ENCODE results near the gene ZNF439.
"Not testable (repeated sequence)": the region's sequence is repeated elsewhere in the genome, so short reads cannot be mapped to it uniquely, and the experiment has no call there.

The ZNF439 gene

DNA sequence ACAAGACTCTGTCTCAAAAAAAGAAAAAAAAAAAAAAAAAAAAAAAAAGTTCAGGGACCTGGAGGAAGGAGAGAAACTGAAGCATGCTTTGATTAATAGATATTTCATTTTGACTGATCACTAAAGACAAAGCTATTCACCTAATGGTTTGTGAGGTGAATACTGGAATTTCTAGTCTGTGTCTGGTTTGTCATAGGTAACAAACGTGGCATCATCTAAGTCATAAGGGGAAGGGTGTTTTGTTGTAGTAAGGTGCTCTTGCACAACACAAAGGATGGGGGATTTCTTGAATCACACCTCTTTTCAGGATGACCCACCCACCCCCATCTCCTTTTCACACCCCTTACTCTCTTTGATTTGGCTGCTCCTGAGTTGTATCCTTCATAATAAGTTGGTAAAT, 25.2 kb downstream of the ZNF439 start:
- TF ChIP-seq, protein P1, sequence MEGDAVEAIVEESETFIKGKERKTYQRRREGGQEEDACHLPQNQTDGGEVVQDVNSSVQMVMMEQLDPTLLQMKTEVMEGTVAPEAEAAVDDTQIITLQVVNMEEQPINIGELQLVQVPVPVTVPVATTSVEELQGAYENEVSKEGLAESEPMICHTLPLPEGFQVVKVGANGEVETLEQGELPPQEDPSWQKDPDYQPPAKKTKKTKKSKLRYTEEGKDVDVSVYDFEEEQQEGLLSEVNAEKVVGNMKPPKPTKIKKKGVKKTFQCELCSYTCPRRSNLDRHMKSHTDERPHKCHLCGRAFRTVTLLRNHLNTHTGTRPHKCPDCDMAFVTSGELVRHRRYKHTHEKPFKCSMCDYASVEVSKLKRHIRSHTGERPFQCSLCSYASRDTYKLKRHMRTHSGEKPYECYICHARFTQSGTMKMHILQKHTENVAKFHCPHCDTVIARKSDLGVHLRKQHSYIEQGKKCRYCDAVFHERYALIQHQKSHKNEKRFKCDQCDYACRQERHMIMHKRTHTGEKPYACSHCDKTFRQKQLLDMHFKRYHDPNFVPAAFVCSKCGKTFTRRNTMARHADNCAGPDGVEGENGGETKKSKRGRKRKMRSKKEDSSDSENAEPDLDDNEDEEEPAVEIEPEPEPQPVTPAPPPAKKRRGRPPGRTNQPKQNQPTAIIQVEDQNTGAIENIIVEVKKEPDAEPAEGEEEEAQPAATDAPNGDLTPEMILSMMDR (IDR thresholded peaks at IDR 0.05; ENCODE audit: control extremely low read depth, extremely low read depth, low read depth, missing control alignments), result no peak
- ChIA-PET POLR2A (no interaction called here), CTCF (no interaction called here)
- DNase-seq (ENCODE audit: extremely low spot score), result no peak

DNA sequence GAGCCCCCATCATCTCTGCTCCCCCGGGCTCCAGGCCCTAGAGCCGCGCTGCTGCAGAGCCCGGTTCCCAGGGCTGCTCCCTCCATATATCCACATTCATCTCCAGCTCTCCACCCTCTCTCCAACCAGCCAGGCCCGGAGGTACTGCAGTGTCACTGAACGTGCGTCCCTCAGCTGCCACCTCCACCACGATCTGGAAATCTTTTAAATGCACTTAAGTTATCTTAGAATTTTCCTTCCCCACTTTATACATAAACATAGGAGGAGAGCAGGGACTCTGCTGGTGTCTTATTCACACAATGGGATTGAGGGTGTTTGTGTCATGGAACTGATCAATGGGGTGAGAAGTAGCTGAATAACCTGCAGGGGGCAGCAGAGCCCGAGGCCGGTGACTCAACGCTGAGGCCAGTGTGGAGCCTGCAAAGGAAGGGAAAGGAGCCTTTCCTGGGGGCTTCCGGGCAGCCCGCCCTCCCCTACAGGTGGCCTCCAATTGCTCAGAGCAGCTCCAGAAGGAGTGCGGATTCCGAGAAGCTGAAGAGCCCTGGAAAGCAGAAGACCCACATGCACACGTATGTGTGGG, 31.3 kb downstream of the ZNF439 start:
- POLR2A ChIA-PET; DNase-seq (ENCODE audit: extremely low spot score): not testable (repeated sequence)
- CTCF ChIA-PET, result interaction anchor here (0.7 to 1.7 kb wide), 4 partner anchors 12 to 211 kb away, joined by 3 to 4 read pairs (median 4); no protein-coding TSS in a partner anchor

DNA sequence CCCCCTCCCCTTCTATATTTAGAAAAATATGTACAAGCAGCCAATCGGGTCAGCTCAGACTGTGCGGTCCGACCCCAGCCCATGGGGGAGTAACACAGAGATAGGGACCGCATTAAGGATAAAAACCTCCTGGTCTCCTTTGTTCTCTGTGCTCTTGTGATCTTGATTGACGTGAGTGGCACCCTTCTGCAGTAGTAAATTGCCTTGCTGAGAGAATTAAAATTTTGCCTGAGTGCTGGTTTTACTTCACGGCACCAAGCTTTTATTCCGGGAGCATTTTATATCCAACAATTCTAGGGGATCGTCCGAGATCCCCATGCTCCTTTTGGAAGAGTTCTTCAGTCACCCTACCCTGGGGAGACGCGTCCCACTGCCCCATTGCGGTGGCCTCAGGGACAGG, 32.1 kb downstream of the ZNF439 start:
- ChIA-PET CTCF (interaction anchor here (0.7 to 1.8 kb wide), 5 partner anchors 11 to 210 kb away, joined by 3 to 6 read pairs (median 4); partner anchors contain the start of gene ZNF491), POLR2A (no interaction called here)
- TF ChIP-seq, protein P1 (IDR thresholded peaks at IDR 0.05; ENCODE audit: control extremely low read depth, extremely low read depth, low read depth, missing control alignments), result no peak
- DNase-seq (ENCODE audit: extremely low spot score), result no peak

DNA sequence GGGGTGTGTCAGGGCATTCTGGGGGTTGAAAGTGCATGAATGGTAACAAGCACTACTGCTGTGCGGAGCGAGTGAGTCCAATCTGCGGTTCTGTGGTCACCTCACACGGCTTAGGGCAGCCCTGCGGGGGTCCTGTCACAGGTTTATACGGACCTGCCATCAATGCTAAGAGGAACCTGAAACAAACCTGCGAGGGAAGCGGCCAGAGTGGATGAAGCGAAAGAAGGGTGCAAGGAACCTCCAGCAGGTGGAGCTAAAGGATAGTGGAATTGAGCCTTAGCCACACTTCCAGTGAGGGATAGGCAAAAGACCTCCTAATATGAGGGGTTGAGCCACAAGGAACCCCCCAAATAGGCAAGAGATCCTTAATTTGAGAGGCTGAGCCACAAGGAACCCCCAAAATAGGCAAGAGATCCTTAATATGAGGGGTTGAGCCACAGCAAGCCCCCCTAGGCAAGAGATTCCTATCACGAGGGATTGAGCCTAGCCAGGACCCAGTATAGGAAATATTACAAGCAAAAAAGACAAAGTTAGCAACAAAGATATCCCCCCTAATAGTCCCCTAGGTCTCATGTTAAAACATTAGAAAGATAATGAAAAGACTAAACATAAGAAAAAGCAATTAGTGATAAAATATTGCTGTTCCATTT, 32.8 kb downstream of the ZNF439 start:
- ChIA-PET POLR2A (no interaction called here), CTCF (interaction anchor here (0.9 to 1.8 kb wide), 3 partner anchors 43 to 108 kb away, joined by 3 to 6 read pairs (median 4); partner anchors contain the start of gene ZNF491)
- TF ChIP-seq, protein P1 (IDR thresholded peaks at IDR 0.05; ENCODE audit: control extremely low read depth, extremely low read depth, low read depth, missing control alignments), result peak; percentile 40
- DNase-seq (ENCODE audit: extremely low spot score), result peak; percentile 66

DNA sequence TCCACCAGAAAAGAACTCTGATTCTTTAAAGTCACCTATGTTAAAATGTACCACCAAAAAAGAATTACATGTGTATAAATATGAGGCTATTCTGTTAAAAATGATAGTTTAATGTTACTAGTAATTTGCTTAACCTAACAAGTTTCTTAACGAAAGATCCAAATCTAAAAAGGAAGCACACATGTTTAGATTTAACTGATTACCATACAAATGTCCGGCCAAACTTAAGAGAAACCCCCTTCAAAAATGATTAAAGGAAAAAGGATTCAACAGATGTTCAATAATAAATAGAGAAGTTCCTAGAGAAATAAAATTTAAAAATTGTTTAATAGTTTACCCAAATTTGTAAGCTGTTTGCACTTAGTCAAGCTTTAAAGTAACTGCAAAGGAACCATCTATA, 34.1 kb downstream of the ZNF439 start:
- ChIA-PET POLR2A (no interaction called here), CTCF (interaction anchor here (1.2 to 3.1 kb wide), 2 partner anchors 107 to 258 kb away, joined by 3 to 12 read pairs; partner anchors contain the start of gene ZNF20)
- TF ChIP-seq, protein P1 (IDR thresholded peaks at IDR 0.05; ENCODE audit: control extremely low read depth, extremely low read depth, low read depth, missing control alignments), result no peak
- DNase-seq (ENCODE audit: extremely low spot score), result no peak

DNA sequence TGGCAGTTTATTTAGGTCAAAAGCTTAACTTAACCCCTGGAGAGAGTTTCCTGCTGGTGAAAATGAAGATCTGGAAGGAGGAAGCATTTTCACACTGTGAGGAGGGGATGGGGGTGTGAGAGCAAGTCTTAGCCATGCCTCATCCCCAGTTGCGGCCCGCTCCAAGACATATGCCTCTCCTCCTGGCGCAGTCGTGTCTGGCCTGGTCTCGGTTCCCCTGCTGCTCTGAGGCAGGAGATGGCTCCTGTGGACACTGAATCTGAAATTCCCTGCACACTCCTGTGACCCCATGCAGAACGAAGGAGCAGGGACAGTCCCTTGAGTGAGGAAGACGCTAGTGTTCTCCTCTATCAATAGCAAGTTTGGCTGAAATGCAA, 38.7 kb downstream of the ZNF439 start:
- no peak for DNase-seq (ENCODE audit: extremely low spot score)
- TF ChIP-seq, protein P1 (IDR thresholded peaks at IDR 0.05; ENCODE audit: control extremely low read depth, extremely low read depth, low read depth, missing control alignments), result no peak
- ChIA-PET POLR2A (no interaction called here), CTCF (interaction anchor here (1.1 to 1.8 kb wide), 3 partner anchors 9 to 172 kb away, joined by 3 to 4 read pairs (median 4); no protein-coding TSS in a partner anchor)

All from GM10248 (cell line).